ENCODE data around the gene SND1. TPM values are rescaled to one million over a fixed set of nuclear protein-coding genes. Genes with fewer than 3 reads are reported as not detected.

SND1 gene
- total RNA-seq, 2 experiments from 2014 or later, result 169 to 174 TPM

- DNase-seq, result no peak
- Mint-ChIP-seq H3K27me3 (ENCODE audit: low read depth) (no peaks in the 10 kb centered on the region), H3K4me3 (no peak overlapping the region), H3K36me3 (ENCODE audit: low read depth) (peaks cover 9% of the 10 kb centered on the region), H3K4me1 (ENCODE audit: low read depth) (peaks cover 18% of the 10 kb centered on the region), H3K27ac (no peak overlapping the region), H3K9me3 (ENCODE audit: insufficient read depth) (no peaks in the 10 kb centered on the region)
- ChIA-PET CTCF (interaction anchor here (0.9 kb wide), 1 partner anchor 246 kb away, joined by 3 read pairs; no protein-coding TSS in a partner anchor), POLR2A (no interaction called here)
- ATAC-seq, result no peak
These were observed 423.5 kb downstream of the SND1 start for GRCh38 chr7:128075242-128076095.

DNA sequence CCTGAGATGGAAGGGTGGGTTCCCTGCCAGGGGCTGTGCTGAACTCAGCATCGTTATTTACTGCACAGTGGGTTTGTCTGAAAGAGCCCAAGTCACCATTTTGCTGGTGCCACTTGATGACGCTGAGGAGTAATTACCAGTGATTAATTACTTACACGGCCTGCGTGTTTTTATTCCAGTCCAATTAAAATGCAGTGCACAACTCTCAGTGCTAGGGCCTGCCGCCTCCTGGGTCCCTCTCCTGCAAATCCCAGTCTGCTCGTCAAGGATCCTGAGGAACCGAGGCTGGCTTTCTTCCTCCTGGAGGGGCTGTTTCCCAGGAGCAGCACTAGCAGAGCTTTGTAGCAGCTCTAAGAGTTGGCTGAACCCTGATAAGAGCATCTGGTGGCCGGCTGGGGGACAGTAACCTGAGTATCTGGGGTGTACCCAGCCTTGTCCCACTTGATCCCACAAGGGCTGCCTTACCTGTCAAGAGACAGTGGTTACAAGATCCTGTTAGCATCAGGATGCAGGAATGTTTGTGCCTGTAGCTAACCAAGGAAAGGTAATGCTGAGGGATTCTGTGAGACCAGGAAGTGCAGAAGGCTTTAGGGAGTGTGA is 424.3 kb downstream of the SND1 start:
- ChIA-PET CTCF (no interaction called here), POLR2A (no interaction called here)
- Mint-ChIP-seq H3K4me1 (ENCODE audit: low read depth) (peaks cover 14% of the 10 kb centered on the region), H3K36me3 (ENCODE audit: low read depth) (peaks cover 10% of the 10 kb centered on the region), H3K27me3 (ENCODE audit: low read depth) (no peaks in the 10 kb centered on the region), H3K4me3 (no peak overlapping the region), H3K9me3 (ENCODE audit: insufficient read depth) (no peaks in the 10 kb centered on the region), H3K27ac (peak overlapping the region; percentile 39)
- ATAC-seq, result no peak
- no peak for DNase-seq

GRCh38 chr7:128076796-128077271 is 424.8 kb downstream of the SND1 start:
- ATAC-seq (no peak), DNase-seq (no peak)
- Mint-ChIP-seq H3K9me3 (ENCODE audit: insufficient read depth) (no peaks in the 10 kb centered on the region), H3K27ac (peak overlapping the region; percentile 39), H3K27me3 (ENCODE audit: low read depth) (no peaks in the 10 kb centered on the region), H3K4me3 (no peak overlapping the region), H3K4me1 (ENCODE audit: low read depth) (peaks cover 10% of the 10 kb centered on the region), H3K36me3 (ENCODE audit: low read depth) (peaks cover 7% of the 10 kb centered on the region)
- ChIA-PET POLR2A (no interaction called here), CTCF (no interaction called here)

GRCh38 chr7:128078309-128078708 is 426.3 kb downstream of the SND1 start:
- Mint-ChIP-seq H3K27ac (no peak overlapping the region), H3K4me1 (ENCODE audit: low read depth) (peaks cover 10% of the 10 kb centered on the region), H3K36me3 (ENCODE audit: low read depth) (peaks cover 8% of the 10 kb centered on the region), H3K4me3 (no peak overlapping the region), H3K9me3 (ENCODE audit: insufficient read depth) (no peaks in the 10 kb centered on the region), H3K27me3 (ENCODE audit: low read depth) (no peaks in the 10 kb centered on the region)
- ATAC-seq, result no peak
- CTCF ChIA-PET, result interaction anchor here (1.3 kb wide), 1 partner anchor 26 kb away, joined by 3 read pairs; no protein-coding TSS in a partner anchor
- no peak for DNase-seq
- POLR2A ChIA-PET, result no interaction called here

GRCh38 chr7:128080169-128080568 is 428.2 kb downstream of the SND1 start:
- no peak for ATAC-seq
- Mint-ChIP-seq H3K4me3 (no peak overlapping the region), H3K36me3 (ENCODE audit: low read depth) (peaks cover 8% of the 10 kb centered on the region), H3K27ac (no peak overlapping the region), H3K9me3 (ENCODE audit: insufficient read depth) (no peaks in the 10 kb centered on the region), H3K27me3 (ENCODE audit: low read depth) (no peaks in the 10 kb centered on the region), H3K4me1 (ENCODE audit: low read depth) (peaks cover 10% of the 10 kb centered on the region)
- CTCF ChIA-PET, result interaction anchor here (0.6 kb wide), 1 partner anchor 372 kb away, joined by 3 read pairs; no protein-coding TSS in a partner anchor
- no peak for DNase-seq
- POLR2A ChIA-PET, result no interaction called here

- DNase-seq (no peak), ATAC-seq (no peak)
- ChIA-PET CTCF (no interaction called here), POLR2A (no interaction called here)
- peaks cover 8% of the 10 kb centered on the region for H3K36me3 Mint-ChIP-seq (ENCODE audit: low read depth)
- no peak overlapping the region for H3K4me3 Mint-ChIP-seq
- peaks cover 9% of the 10 kb centered on the region for H3K4me1 Mint-ChIP-seq (ENCODE audit: low read depth)
- H3K9me3 Mint-ChIP-seq (ENCODE audit: insufficient read depth), result no peaks in the 10 kb centered on the region
- no peaks in the 10 kb centered on the region for H3K27me3 Mint-ChIP-seq (ENCODE audit: low read depth)
- no peak overlapping the region for H3K27ac Mint-ChIP-seq
These were observed 429.4 kb downstream of the SND1 start for GRCh38 chr7:128081351-128081750.

- peaks cover 6% of the 10 kb centered on the region for H3K36me3 Mint-ChIP-seq (ENCODE audit: low read depth)
- H3K4me1 Mint-ChIP-seq (ENCODE audit: low read depth), result peaks cover 4% of the 10 kb centered on the region
- H3K27ac Mint-ChIP-seq, result no peak overlapping the region
- CTCF ChIA-PET, result no interaction called here
- no peak overlapping the region for H3K4me3 Mint-ChIP-seq
- no peaks in the 10 kb centered on the region for H3K9me3 Mint-ChIP-seq (ENCODE audit: insufficient read depth)
- POLR2A ChIA-PET, result no interaction called here
- H3K27me3 Mint-ChIP-seq (ENCODE audit: low read depth), result no peaks in the 10 kb centered on the region
- ATAC-seq (no peak), DNase-seq (no peak)
These were observed 429.8 kb downstream of the SND1 start for GRCh38 chr7:128081808-128082207.

DNA sequence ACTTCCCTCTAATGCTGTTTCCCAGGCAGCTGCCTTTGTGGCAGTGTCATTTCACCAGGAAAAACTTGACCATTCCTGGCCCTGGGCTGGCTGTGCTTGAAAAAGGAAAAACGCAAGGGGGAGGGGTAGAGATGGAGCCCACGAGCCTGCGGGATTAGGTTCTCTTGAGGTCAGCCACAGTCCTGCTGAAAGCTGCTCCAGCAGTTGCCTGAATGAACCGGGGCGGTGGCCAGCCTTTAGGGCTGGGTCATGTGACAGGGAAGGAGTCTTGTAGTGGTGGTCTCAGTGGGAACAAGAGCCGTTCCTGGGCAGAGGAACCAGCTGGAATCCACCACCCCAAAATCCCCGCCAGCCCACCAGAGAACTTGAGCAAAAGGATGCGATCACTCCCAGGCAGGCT is 430.4 kb downstream of the SND1 start:
- Mint-ChIP-seq H3K27me3 (ENCODE audit: low read depth) (no peaks in the 10 kb centered on the region), H3K9me3 (ENCODE audit: insufficient read depth) (no peaks in the 10 kb centered on the region), H3K27ac (no peak overlapping the region), H3K4me3 (no peak overlapping the region), H3K4me1 (ENCODE audit: low read depth) (no peaks in the 10 kb centered on the region), H3K36me3 (ENCODE audit: low read depth) (peaks cover 8% of the 10 kb centered on the region)
- ChIA-PET CTCF (no interaction called here), POLR2A (no interaction called here)
- ATAC-seq (no peak), DNase-seq (no peak)

DNA sequence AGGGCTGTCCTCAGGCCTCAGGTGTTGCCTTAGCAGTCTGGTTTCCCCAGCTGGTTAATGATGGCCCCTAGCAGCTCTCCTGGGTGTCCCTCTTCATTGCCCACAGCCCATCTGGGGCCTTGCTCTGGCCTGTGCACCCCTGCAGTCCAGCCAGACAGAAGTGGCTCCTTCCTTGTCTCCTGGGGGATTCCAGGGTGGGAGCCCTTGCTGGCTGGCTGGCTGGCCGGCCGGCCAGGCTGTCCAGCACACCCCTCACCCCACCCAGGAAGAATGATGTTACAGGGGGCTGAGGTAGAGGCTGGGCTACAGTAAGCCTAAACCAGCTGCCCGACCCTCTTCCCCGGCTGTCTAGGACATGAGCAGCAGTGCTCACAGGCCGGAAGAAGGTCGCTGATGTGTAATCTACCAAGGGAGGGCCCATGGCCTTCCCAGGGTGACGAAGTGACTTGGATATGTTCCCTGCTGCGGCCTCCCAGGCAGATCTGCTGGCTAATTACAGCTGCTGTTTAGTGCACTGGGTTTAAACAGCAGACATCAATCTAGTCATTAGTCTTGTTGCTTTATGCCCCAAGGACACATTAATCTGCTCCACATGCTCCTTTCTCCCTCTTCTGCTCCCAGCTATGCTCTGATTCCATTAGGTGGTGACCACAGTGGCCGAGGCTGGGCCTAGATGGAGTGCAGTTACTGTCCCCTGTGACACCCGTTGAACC is 433.1 kb downstream of the SND1 start:
- ChIA-PET POLR2A (no interaction called here), CTCF (no interaction called here)
- H3K9me3 Mint-ChIP-seq (ENCODE audit: insufficient read depth), result no peaks in the 10 kb centered on the region
- H3K27ac Mint-ChIP-seq, result no peak overlapping the region
- ATAC-seq, result no peak
- H3K36me3 Mint-ChIP-seq (ENCODE audit: low read depth), result peaks cover 19% of the 10 kb centered on the region
- H3K27me3 Mint-ChIP-seq (ENCODE audit: low read depth), result no peaks in the 10 kb centered on the region
- no peaks in the 10 kb centered on the region for H3K4me1 Mint-ChIP-seq (ENCODE audit: low read depth)
- no peak overlapping the region for H3K4me3 Mint-ChIP-seq
- no peak for DNase-seq

DNA sequence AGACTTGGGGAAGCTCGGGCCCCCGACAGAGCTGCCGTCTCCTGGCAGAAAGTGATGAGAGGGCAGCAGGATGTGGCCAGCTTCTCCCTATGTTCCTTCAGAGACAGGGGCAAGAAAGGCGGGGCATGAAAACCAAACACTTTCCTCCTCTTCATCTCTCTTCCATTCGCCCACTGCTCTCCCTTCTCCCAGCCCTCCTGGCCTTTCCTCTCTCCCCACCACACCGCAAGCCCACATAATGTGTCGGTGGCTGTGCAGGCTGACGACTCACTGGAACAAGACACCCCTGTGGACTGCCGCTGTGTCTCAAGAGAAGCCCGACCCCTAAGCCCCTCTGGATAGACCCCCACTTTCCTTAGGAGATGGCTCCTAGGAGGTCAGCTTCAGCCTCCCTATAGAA is 438.5 kb downstream of the SND1 start:
- CTCF ChIA-PET, result no interaction called here
- H3K9me3 Mint-ChIP-seq (ENCODE audit: insufficient read depth), result no peaks in the 10 kb centered on the region
- peaks cover 35% of the 10 kb centered on the region for H3K36me3 Mint-ChIP-seq (ENCODE audit: low read depth)
- no peaks in the 10 kb centered on the region for H3K27me3 Mint-ChIP-seq (ENCODE audit: low read depth)
- POLR2A ChIA-PET, result no interaction called here
- ATAC-seq (no peak), DNase-seq (no peak)
- H3K4me1 Mint-ChIP-seq (ENCODE audit: low read depth), result peaks cover 3% of the 10 kb centered on the region
- H3K27ac Mint-ChIP-seq, result no peak overlapping the region
- H3K4me3 Mint-ChIP-seq, result no peak overlapping the region

GRCh38 chr7:128091106-128091505 is 439.1 kb downstream of the SND1 start:
- ChIA-PET CTCF (no interaction called here), POLR2A (no interaction called here)
- no peaks in the 10 kb centered on the region for H3K9me3 Mint-ChIP-seq (ENCODE audit: insufficient read depth)
- H3K4me1 Mint-ChIP-seq (ENCODE audit: low read depth), result peaks cover 3% of the 10 kb centered on the region
- peaks cover 38% of the 10 kb centered on the region for H3K36me3 Mint-ChIP-seq (ENCODE audit: low read depth)
- no peaks in the 10 kb centered on the region for H3K27me3 Mint-ChIP-seq (ENCODE audit: low read depth)
- ATAC-seq, result no peak
- no peak for DNase-seq
- no peak overlapping the region for H3K27ac Mint-ChIP-seq
- no peak overlapping the region for H3K4me3 Mint-ChIP-seq

DNA sequence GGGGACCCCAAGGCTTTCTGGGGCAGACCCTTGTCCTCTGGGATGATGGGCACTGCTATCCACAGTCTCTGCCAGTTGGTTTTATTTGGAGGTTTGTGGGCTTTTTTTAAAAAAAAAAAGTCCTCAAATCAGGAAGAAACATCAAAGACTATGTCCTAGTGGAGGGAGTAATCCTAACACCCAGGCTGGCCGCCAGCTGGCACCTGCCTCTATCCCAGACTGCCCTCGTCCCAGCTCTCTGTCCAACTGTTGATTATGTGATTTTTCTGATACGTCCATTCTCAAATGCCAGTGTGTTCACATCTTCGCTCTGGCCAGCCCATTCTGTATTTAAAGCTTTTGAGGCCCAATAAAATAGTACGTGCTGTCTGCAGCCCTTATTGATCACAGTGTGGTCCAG is 440.2 kb downstream of the SND1 start:
- no peaks in the 10 kb centered on the region for H3K9me3 Mint-ChIP-seq (ENCODE audit: insufficient read depth)
- peaks cover 3% of the 10 kb centered on the region for H3K4me1 Mint-ChIP-seq (ENCODE audit: low read depth)
- DNase-seq (no peak), ATAC-seq (no peak)
- ChIA-PET CTCF (interaction anchor here (1.0 kb wide), 1 partner anchor 145 kb away, joined by 3 read pairs; no protein-coding TSS in a partner anchor), POLR2A (interaction anchor here (0.6 to 1.5 kb wide), 2 partner anchors 11 to 1056 kb away, joined by 3 read pairs; no protein-coding TSS in a partner anchor)
- H3K27me3 Mint-ChIP-seq (ENCODE audit: low read depth), result no peaks in the 10 kb centered on the region
- peaks cover 41% of the 10 kb centered on the region for H3K36me3 Mint-ChIP-seq (ENCODE audit: low read depth)
- no peak overlapping the region for H3K27ac Mint-ChIP-seq
- H3K4me3 Mint-ChIP-seq, result no peak overlapping the region

All from activated CD8-positive, alpha-beta T cell treated with anti-CD3 and anti-CD28 coated beads, Interleukin-2, amount 10 ng/mL, durations not matched to agents 7 days and 5 days (primary cell).